Stimulated activated CD4-positive, alpha-beta T cell treated with anti-CD3 and anti-CD28 coated beads, Interleukin-4, amount 100 ng/mL, for 24 hours (primary cell): ENCODE data around the gene IRX4.

Source experiments
- DNase-seq: peaks from one replicate; pipeline ENCODE4 v3.0.0-alpha.2; 2020

Gene IRX4

DNA sequence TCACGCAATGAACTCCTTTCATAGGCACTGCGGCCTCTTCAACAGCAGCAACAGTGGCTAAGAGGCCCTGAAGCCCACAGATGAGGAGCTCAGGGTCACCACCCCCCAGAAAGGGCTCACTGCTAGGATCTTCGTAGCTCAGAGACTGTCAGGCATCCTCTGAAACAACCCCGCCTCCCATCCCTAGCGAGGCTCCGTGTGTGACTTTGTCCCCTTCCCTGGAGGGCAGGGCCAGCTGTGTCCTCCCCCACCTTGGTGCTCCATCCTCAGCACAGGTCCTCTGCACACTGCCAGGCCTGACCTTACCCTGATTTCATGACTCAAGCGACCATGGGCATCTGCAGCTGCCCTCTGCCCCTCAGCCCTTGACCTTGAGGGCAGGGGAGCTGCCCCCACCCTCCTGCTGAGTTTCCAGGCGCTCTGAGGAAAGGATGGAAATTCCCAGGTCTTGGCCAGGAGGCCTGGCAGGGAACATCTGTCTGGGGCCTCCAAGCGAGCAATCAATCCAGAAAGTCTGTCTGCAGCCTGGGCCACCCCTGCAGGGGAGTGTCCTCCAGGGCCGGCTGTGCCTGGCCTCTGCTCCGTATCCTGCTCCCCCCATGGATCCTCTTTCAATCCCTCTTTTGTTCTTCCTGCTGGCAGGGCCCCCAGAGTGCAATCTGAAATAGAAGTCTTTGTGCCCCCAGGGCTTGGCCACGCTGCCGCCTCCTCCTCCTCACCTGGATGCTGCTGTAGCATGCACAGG, 6.8 kb upstream of the IRX4 start:
- DNase-seq, result no peak

DNA sequence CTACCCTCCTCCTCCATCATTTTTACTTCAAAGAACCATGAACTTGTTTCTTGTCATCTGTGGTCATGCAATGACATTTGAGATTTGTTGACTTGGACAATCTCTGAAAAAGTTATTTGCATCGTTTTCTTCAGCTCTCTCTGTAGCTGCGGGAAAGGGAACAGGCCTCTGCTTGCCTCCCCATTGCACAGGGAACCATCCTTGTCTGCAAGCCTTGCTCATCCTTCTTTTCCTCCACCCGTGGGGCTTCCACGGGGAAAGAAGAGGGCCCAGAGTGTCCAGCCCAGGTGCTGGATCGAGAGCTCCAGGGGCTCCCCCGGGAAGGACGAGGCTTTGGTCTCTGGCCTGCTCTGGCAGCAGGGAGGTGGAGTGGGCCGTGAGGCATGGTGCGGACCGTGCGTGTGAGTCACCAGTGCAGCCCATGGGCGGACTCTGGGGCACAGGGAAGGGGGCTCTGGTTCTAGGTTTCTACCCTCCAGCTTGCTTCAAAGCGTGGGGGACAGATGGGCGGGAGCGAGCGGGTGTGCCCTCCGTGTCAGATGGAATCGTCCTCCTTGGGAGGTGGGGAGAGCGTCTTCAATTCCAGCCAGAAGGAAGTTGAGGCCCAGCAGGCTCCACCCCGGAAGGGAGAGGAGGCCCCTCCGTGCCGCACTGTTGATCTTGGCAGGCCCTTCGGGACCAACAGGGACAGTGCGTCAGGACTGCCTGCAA, 6.0 kb upstream of the IRX4 start:
- DNase-seq, result no peak

- DNase-seq, result no peak
Observed at GRCh38 chr5:1887588-1888360, 5.0 kb upstream of the IRX4 start.

DNA sequence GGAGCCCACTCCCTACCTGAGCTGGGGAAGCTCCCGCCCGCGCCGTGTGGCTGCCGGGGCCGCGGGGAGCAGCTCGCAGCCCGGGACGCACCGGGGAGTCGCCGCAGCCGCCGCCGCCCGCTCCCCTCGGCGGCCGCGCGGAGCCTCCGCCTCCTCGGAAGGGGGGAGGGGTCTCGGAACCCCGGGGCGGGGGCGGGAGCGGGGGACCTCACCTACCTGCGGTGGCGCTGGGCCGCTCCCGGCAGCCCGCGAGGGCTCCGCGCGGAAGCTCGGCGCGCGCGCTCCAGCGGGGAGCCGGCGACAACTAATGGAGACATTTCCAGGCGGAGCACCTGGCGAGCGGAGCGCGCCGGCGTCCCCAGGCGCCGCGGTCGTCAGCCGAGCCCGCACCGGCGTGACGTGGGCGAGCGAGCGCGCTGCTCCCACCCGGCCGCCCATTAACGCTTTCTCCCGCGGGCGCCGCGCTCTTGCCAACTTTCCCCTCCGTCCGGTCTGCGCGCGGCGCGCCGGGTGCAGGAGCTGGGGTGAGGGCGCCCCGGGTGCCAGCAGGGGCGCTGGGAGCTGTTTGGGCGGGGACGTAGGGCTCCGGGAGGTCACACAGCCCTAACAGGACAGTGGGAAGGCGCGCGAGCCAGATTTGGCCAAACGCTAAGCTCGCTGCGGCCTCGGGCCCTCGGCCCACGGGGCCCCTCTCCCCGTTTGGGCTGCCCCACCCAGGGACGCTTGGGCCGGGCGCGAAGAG, 4.3 kb upstream of the IRX4 start:
- DNase-seq, result no peak

- DNase-seq, result no peak
Observed at GRCh38 chr5:1885868-1886845, 3.4 kb upstream of the IRX4 start.

- DNase-seq, result no peak
Observed at GRCh38 chr5:1885404-1885755, 2.7 kb upstream of the IRX4 start.

- DNase-seq, result no peak
Observed at GRCh38 chr5:1884678-1885403, 2.1 kb upstream of the IRX4 start.

- no peak for DNase-seq
Observed at GRCh38 chr5:1883925-1884677, 1.4 kb upstream of the IRX4 start.

GRCh38 chr5:1883120-1883924, 597 bp upstream of the IRX4 start:
- no peak for DNase-seq

- no peak for DNase-seq
Observed at GRCh38 chr5:1881731-1882336, 891 bp downstream of the IRX4 start.

- DNase-seq, result no peak
Observed at GRCh38 chr5:1881098-1881572, 1.6 kb downstream of the IRX4 start.

DNA sequence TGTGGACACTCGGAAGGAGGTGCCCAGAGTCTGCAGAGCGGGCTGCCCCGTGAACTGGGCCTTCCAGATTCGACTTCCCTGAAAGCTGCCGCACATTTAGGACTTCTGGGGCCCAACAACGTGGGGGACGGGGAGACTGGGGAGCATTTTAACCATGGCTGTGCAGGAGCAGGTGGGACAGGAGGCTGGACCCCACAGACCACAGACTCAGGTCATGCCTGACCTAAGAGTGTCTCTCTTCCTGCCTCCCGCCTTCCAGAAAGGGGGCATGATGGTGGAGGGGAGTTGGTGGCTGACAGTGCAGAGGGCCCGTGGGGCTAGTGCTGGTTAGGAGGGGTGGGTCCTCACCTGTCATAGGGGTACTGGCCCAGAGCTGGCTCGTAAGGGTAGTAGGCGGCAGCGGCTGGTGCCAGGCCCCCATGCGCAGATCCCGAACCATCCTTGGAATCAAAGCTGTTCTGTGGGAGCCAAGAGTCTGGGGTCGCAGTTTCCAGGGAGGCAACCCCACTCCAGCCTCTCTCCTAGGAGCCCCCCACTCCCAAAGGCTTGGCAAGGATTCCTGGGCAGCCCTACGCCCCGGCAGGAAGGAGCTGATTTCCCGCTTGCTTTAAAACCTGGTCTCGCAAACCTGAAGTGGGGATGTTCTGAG, 2.2 kb downstream of the IRX4 start:
- DNase-seq, result no peak

DNA sequence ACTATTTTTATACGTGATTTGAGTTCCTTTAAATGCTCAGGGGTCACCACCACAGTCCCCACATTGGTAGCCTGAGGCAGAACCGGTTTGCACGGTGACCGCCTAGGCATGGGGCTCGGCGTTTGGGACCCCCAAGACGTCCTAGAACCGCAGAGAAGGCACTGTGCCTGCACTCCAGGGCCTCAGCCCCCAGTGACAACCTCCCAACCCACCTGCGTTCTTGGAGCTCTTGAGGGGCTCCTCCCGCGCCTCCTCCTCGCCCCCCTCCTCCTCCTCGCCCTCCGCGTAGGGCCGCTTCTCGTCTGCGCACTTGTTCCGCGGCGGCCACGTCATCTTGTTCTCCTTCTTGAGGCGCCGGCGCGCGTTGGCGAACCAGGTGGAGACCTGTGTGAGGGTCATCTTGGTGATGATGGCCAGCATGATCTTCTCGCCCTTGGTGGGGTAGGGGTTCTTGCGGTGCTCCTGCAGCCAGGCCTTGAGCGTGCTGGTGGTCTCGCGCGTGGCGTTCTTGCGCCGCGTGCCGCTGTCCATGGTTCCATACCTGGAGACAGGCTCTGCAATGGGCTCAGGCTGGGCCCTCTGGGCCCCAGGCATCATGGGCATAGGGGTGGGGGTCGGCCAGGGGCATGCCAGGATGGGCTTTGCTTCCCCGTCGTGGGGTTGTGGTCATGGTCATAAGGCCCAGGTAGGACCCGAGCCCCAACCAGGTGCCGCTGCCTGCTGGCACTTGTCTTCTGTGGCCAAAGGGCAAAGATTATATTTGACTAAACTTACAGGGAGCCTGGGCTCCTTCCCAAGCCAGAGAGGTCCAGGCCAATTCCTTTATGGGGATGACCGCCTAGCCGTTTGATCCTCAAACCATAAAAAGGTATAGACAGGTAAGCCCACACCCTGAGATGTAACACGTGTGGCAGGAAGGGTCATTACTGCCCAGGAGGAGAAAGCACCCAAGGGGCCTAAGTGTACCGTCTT, 3.1 kb downstream of the IRX4 start:
- no peak for DNase-seq

DNA sequence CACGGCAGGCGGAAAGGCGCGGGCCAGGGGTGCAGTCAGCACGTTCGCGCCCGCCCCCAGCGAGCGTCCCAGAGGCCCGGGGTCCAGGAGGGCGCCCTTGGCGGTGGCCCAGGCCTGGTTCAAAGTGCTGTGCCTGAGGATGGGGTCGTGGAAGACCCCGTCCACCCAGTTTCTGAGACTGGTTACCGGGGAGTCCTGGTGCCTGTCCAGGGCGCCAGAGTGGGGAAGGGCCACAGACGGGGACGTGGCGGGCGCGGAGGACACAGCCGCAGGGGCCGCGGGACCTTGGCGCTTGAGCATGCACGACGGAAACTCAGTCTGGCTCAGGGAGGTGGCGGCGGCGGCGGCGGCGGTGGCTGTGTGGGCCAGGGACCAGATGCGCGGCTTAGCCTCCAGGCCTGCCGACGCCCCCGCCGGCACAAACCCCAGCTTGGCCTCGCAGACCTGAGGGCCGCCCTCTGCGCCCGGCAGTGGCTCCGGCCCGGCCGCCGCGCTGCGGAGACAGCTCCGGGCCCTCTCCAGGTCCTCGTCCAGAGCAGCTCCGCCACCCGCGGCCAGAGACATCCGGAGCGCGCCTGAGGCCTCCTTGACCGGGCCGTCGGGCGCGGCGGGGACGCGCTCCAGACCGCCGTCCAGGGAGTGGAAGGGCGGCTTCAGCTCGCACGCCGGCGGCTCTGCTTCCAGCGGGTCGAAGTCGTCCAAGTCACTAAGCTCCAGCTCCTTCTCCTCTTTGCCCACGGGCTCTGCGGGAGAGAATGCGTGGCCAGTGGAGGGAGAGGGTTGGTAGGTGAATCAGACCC, 4.5 kb downstream of the IRX4 start:
- DNase-seq, result no peak

DNA sequence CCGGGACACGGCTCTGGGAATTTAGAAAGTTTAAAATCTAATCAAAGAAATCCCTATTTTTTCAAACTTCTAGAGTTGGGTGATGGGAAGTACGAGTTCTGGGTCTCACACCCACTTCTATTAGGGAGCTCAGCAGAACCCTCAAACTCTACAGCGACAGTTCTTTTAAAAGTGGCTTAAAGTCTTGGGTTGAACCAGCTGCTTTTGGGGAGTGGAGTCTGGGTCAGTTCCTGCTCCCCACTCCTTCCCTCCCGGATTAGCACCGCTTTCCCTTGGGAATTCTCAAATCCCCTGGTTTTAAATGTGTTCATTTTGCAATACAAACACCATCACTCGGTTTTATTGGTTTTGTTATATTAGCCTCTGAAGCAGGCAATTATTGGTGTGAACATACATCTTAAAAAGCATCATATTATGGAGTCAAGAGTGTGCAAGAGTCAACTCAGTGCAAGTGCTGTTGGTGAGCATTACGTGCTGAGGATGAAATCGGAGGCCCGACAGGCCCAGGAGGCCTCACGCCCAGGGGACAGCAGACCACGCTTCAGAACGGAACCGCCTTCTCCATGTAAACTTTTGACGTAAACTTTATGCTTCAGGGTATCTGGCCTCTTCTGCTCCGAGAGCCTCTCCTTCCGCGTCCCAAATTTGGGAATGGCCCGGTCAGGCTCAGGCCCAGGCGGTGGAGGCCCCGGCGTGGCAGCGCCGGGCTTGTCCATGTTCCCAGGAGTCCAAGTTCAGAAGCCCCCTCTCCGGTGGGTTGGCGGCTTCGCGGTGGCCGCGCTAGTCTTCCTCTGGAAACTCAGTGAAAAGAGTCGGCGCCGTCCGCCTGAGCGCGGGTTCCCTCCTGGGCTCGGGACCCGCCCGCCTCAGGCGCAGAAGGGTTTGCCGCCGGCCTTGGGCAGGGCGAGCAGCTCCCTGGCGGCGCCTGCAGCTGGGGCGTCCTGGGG, 5.3 kb downstream of the IRX4 start:
- no peak for DNase-seq
